GM12892 (cell line): ENCODE results near the gene ADD1.

ENCODE experiments used
- POLR2A ChIP-seq: IDR thresholded peaks from 2 replicates; pipeline ENCODE4 v1.6.1; 2011; ENCODE audit warnings: low read depth, low read length, control low read depth
- POLR2AphosphoS5 ChIP-seq: IDR thresholded peaks from 2 replicates; pipeline ENCODE4 v1.6.1; 2011; ENCODE audit warnings: low read depth, low read length, control low read depth

- TF ChIP-seq POLR2A (no peak), POLR2AphosphoS5 (no peak)
Observed at GRCh38 chr4:2817701-2818350, 25.8 kb upstream of the ADD1 start.
